SK-N-MC (cell line): Measurements from ENCODE around the gene LATS2.

ENCODE experiments used
- EZH2 ChIP-seq: fragments of 200-600 bp; sonication (generic); IDR thresholded peaks from one replicate; pipeline ENCODE4 v1.6.1; 2017; ENCODE audit warnings: antibody characterized with exemption
- FOXP2 ChIP-seq: optimal IDR thresholded peaks from 2 replicates; pipeline ENCODE3; 2011; ENCODE audit warnings: mild to moderate bottlenecking, moderate library complexity; ENCODE audit not compliant: insufficient read depth; ENCODE audit errors: extremely low read length, control extremely low read depth
- POLR2AphosphoS5 ChIP-seq: IDR thresholded peaks from 2 replicates; pipeline ENCODE4 v1.6.1; 2012; ENCODE audit warnings: mild to moderate bottlenecking, low read depth, low read length, borderline replicate concordance

DNA sequence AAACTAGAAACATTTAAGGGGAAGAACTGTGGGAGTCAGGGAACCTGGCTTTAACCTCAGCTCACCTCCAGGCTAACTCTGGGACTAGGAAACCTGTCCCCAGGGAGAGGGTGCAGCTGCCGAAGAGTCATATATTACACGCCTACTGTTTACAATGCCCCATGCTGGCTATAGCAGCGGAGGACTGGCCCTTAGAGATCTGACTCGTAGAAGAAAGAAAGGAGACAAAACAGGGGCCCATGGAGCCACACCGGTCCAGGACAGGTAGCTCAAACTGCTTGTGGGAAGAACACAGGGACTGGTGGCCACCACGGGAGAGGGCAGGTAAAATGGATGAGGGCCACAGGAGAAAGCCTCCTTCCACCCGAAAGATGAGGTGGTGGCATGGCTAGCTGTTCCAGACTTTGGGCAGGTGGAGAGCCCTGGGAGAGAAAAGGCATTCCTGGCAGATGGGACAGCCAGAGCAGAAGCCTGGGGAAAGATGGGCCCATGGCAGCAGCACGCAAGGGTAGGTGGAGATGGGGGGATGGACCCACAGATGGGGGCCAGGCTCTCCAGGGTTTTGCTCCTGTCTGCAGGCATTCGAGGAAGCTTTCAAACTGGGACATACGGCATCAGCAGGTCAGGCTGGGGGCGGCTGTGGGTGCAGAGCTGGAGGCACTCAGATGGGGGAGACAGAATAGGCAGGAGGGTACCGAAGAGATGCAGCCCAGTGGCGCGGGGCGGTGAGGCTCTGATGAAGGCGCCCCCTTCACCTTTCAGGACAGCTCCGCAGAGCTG lies 69.5 kb downstream of the LATS2 start:
- TF ChIP-seq EZH2: no peak
- TF ChIP-seq POLR2AphosphoS5: no peak
- TF ChIP-seq FOXP2: no peak
